HEK293T (cell line): ENCODE measurements around the gene PACS2.

Experiments used
- ARNT ChIP-seq: fragments of 450-650 bp; IDR thresholded peaks from 2 replicates; pipeline ENCODE4 v1.6.1; 2017; ENCODE audit warnings: mild to moderate bottlenecking
- BHLHE40 ChIP-seq: fragments of 450-650 bp; IDR thresholded peaks from 2 replicates; pipeline ENCODE4 v1.6.1; 2016; ENCODE audit warnings: mild to moderate bottlenecking, moderate library complexity, borderline replicate concordance
- ELF4 ChIP-seq: fragments of 450-650 bp; IDR thresholded peaks from 2 replicates; pipeline ENCODE4 v1.6.1; 2017; ENCODE audit warnings: antibody characterized with exemption
- FOXA1 ChIP-seq: fragments of 450-650 bp; IDR thresholded peaks from 2 replicates; pipeline ENCODE4 v1.6.1; 2016; ENCODE audit warnings: mild to moderate bottlenecking
- FOXK2 ChIP-seq: fragments of 450-650 bp; IDR thresholded peaks from 2 replicates; pipeline ENCODE4 v1.6.1; 2016; ENCODE audit warnings: mild to moderate bottlenecking
- FOXM1 ChIP-seq: fragments of 450-650 bp; IDR thresholded peaks from 2 replicates; pipeline ENCODE4 v1.6.1; 2017; ENCODE audit warnings: mild to moderate bottlenecking, borderline replicate concordance
- HDGF ChIP-seq: fragments of 450-650 bp; IDR thresholded peaks from 2 replicates; pipeline ENCODE4 v1.6.1; 2017; ENCODE audit warnings: antibody characterized with exemption, borderline replicate concordance
- LEF1 ChIP-seq: fragments of 450-650 bp; IDR thresholded peaks from 2 replicates; pipeline ENCODE4 v1.6.1; 2017; ENCODE audit warnings: mild to moderate bottlenecking, borderline replicate concordance
- NFRKB ChIP-seq: fragments of 450-650 bp; IDR thresholded peaks from 2 replicates; pipeline ENCODE4 v1.6.1; 2016; ENCODE audit warnings: mild to moderate bottlenecking, moderate library complexity
- SP1 ChIP-seq: fragments of 450-650 bp; IDR thresholded peaks from 2 replicates; pipeline ENCODE4 v1.6.1; 2017
- SUZ12 ChIP-seq: fragments of 450-650 bp; IDR thresholded peaks from 2 replicates; pipeline ENCODE4 v1.6.1; 2016; ENCODE audit warnings: mild to moderate bottlenecking
- TARDBP ChIP-seq: fragments of 450-650 bp; IDR thresholded peaks from 2 replicates; pipeline ENCODE4 v1.6.1; 2016
- ZNF384 ChIP-seq: fragments of 450-650 bp; IDR thresholded peaks from 2 replicates; pipeline ENCODE4 v1.6.1; 2016
- TF ChIP-seq, protein P1 (sequence below): fragments of 450-650 bp; IDR thresholded peaks from 2 replicates; pipeline ENCODE4 v1.6.1; 2016

- TF ChIP-seq TARDBP (no peak), FOXK2 (no peak), NFRKB (no peak), SP1 (no peak), ARNT (no peak), BHLHE40 (no peak), FOXA1 (no peak), ZNF384 (no peak), ELF4 (peak; percentile 44; the same call in 1 of the 2 replicates), SUZ12 (no peak), HDGF (no peak), FOXM1 (no peak), LEF1 (0 out of 2 replicates have a peak, but pooled peaks have one; percentile 68)
- TF ChIP-seq, protein P1, sequence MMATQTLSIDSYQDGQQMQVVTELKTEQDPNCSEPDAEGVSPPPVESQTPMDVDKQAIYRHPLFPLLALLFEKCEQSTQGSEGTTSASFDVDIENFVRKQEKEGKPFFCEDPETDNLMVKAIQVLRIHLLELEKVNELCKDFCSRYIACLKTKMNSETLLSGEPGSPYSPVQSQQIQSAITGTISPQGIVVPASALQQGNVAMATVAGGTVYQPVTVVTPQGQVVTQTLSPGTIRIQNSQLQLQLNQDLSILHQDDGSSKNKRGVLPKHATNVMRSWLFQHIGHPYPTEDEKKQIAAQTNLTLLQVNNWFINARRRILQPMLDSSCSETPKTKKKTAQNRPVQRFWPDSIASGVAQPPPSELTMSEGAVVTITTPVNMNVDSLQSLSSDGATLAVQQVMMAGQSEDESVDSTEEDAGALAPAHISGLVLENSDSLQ = no peak
Observed at GRCh38 chr14:105398044-105398725, 83.6 kb downstream of the PACS2 start, which contains the start of gene TEX22.
